Erythroblast (primary cell): Measurements from ENCODE around the gene RAB13.

Source experiments
- GATA1 ChIP-seq: IDR thresholded peaks from 2 replicates; pipeline ENCODE4 v1.6.1; 2011; ENCODE audit warnings: low read depth, mild to moderate bottlenecking, control low read depth, low read length, moderate library complexity
- POLR2A ChIP-seq: IDR thresholded peaks from 2 replicates; pipeline ENCODE4 v1.6.1; 2011; ENCODE audit warnings: mild to moderate bottlenecking, low read length

DNA sequence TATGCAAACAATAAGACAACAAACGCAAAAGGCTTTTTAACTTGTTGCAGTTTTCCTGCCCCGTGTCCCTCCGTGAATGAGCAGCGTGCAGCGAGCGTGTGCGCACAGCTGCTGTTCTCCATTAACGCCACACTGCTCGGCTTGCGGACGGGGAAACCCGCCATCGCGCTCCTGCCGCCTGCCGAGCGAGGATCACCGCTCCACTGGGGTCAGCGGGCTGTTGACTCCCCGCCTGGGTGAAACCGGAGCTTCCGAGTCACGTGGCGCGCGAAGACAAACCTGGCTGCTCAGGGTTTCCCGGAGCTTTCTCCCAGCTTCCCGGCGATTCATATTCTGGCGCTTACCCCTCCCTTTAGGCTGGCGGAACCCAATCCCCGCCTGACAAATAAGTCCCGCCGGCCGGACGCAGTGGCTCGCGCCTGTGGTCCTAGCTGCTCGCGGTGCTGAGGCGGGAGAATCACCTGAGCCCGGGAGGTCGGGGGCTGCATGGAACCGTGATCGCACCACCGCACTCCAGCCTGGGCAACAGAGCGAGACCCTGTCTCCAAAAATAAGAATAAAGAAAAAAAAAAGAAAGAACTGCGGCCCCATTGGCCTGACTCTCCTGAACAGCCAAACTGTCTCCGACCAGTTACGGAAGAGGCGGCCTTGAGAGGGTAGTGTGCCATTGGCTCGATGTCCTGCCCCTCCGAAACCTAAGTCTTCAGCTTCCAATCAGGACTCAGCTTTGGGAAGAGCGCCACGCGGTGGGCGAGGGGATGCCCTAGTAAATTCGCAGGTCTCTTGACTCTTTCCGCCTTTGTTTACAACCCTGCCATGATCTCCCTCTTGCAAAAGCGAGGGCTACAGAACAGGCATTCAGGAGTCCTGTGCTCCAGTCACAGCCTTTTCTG, 18.8 kb downstream of the RAB13 start, which contains the start of gene CREB3L4:
- TF ChIP-seq POLR2A: peak; percentile 90
- no peak for TF ChIP-seq GATA1
